Type B pancreatic cell (in vitro differentiated cells): Measurements from ENCODE around the gene SULT1B1. TPM values are rescaled to one million over a fixed set of nuclear protein-coding genes. Genes with fewer than 3 reads are reported as not detected.

ENCODE experiments used
- DNase-seq: peaks from one replicate; pipeline ENCODE4 v3.0.0; 2021; ENCODE audit warnings: mixed read lengths; ENCODE audit not compliant: unreplicated experiment; ENCODE audit errors: extremely low spot score
- H3K27ac Mint-ChIP-seq: 2 replicates; pipeline ENCODE4 v1.8.0; 2021; ENCODE audit warnings: mild to moderate bottlenecking, mixed read lengths
- H3K27me3 Mint-ChIP-seq: 2 replicates; pipeline ENCODE4 v1.8.0; 2021; ENCODE audit warnings: mixed read lengths
- H3K36me3 Mint-ChIP-seq: 2 replicates; pipeline ENCODE4 v1.8.0; 2021; ENCODE audit warnings: mixed read lengths
- H3K4me1 Mint-ChIP-seq: one replicate; pipeline ENCODE4 v1.8.0; 2021; ENCODE audit warnings: mixed read lengths; ENCODE audit not compliant: unreplicated experiment
- H3K4me3 Mint-ChIP-seq: 2 replicates; pipeline ENCODE4 v1.8.0; 2021; ENCODE audit warnings: mild to moderate bottlenecking, mixed read lengths
- H3K9me3 Mint-ChIP-seq: 2 replicates; pipeline ENCODE4 v1.8.0; 2021; ENCODE audit warnings: mixed read lengths
- CTCF ChIP-seq: fragments of 200-600 bp; sonication (generic); conservative IDR thresholded peaks from 2 replicates; pipeline ENCODE4 v1.5.0; 2021; ENCODE audit warnings: antibody characterized with exemption, mild to moderate bottlenecking
- total RNA-seq: library from RNA; stranded (reverse); gene quantifications from 2 replicates; pipeline ENCODE4 v1.2.1, GENCODE V29; 2021; ENCODE audit warnings: low replicate concordance

The SULT1B1 gene
- total RNA-seq, 1 donor from 2014 or later: 2.5 TPM

GRCh38 chr4:69697536-69698242 lies 62.7 kb downstream of the SULT1B1 start:
- Mint-ChIP-seq H3K27me3 (no peaks in the 10 kb centered on the region), H3K9me3 (no peaks in the 10 kb centered on the region), H3K27ac (no peak overlapping the region), H3K4me3 (no peak overlapping the region), H3K36me3 (no peaks in the 10 kb centered on the region), H3K4me1 (no peaks in the 10 kb centered on the region)
- TF ChIP-seq CTCF: no peak
- no peak for DNase-seq

- no peak overlapping the region for H3K4me3 Mint-ChIP-seq
- no peaks in the 10 kb centered on the region for H3K27me3 Mint-ChIP-seq
- H3K36me3 Mint-ChIP-seq: no peaks in the 10 kb centered on the region
- H3K9me3 Mint-ChIP-seq: no peaks in the 10 kb centered on the region
- H3K4me1 Mint-ChIP-seq: peaks cover 4% of the 10 kb centered on the region
- H3K27ac Mint-ChIP-seq: no peak overlapping the region
- peak; percentile 85 for TF ChIP-seq CTCF
- no peak for DNase-seq
Measured at GRCh38 chr4:69689599-69689998, 70.8 kb downstream of the SULT1B1 start.

- Mint-ChIP-seq H3K27ac (no peak overlapping the region), H3K36me3 (no peaks in the 10 kb centered on the region), H3K4me3 (no peak overlapping the region), H3K27me3 (no peaks in the 10 kb centered on the region), H3K4me1 (peaks cover 3% of the 10 kb centered on the region), H3K9me3 (no peaks in the 10 kb centered on the region)
- TF ChIP-seq CTCF: no peak
- no peak for DNase-seq
Measured at GRCh38 chr4:69684804-69685203, 75.6 kb downstream of the SULT1B1 start.

Other genes starting within 250 kb of the SULT1B1 start
- gene UGT2A2, start 121.0 kb downstream of the SULT1B1 start, total RNA-seq: not detected in 2 replicates
- gene UGT2A1, start 107.4 kb downstream of the SULT1B1 start, total RNA-seq: not detected in 2 replicates
- gene SULT1E1, start 99.5 kb upstream of the SULT1B1 start, total RNA-seq: 64.9 and 80.7 TPM in 2 replicates
- gene CSN1S1, start 170.4 kb upstream of the SULT1B1 start, total RNA-seq: not detected in 2 replicates
- gene CSN2, start 205.1 kb upstream of the SULT1B1 start, total RNA-seq: not detected in 2 replicates
- 0.90 TPM in 1 of 2 replicates, not detected in the other for gene STATH, start 235.3 kb upstream of the SULT1B1 start, total RNA-seq